ENCODE measurements around the gene CARS1.

- TF ChIP-seq CTCF (IDR thresholded peaks at IDR 0.05; ENCODE audit: low read length): no peak
- TF ChIP-seq EZH2 (optimal IDR thresholded peaks at IDR 0.05; ENCODE audit: low read depth, low read length): no peak
Observed at GRCh38 chr11:2963761-2964160, 93.5 kb downstream of the CARS1 start.
